ENCODE data around the gene SPDYE6.

DNA sequence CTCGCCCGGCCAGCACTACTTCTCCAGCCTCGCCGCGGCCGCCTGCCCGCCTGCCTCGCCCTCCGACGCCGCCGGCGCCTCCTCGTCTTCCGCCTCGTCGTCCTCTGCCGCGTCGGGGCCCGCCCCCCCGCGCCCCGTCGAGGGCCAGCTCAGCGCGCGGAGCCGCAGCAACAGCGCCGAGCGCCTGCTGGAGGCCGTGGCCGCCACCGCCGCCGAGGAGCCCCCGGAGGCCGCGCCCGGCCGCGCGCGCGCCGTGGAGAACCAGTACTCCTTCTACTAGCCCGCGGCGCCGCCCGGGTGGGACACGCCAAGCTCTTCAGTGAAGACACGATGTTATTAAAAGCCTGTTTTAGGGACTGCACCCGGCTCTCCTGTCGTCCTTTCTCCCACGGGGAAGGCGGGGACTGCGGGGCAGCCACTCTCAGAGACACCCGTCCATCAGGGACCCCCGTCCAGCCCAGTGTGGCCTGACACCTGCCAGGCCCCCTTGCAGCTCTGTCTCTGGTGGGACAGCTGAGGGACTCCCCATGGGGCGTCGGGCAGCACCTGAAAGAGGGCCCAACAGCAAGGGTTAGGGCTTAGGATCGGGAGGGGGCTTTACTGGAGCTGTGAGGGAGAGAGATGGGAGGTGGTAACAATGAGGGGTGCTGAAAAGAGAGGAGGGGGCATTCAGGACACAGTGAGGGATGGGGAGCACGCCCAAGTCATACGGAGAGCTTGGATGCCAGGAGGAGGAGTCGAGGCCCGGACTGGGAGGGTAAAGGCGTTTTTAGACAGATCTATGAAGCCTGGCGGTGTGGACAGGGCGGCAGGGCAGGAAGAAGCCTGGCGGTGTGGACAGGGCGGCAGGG is 34.7 kb downstream of the SPDYE6 start:
- TF ChIP-seq, protein P1, sequence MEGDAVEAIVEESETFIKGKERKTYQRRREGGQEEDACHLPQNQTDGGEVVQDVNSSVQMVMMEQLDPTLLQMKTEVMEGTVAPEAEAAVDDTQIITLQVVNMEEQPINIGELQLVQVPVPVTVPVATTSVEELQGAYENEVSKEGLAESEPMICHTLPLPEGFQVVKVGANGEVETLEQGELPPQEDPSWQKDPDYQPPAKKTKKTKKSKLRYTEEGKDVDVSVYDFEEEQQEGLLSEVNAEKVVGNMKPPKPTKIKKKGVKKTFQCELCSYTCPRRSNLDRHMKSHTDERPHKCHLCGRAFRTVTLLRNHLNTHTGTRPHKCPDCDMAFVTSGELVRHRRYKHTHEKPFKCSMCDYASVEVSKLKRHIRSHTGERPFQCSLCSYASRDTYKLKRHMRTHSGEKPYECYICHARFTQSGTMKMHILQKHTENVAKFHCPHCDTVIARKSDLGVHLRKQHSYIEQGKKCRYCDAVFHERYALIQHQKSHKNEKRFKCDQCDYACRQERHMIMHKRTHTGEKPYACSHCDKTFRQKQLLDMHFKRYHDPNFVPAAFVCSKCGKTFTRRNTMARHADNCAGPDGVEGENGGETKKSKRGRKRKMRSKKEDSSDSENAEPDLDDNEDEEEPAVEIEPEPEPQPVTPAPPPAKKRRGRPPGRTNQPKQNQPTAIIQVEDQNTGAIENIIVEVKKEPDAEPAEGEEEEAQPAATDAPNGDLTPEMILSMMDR (IDR thresholded peaks at IDR 0.05) = peak in 2 of 12 donors; percentile 5 to 10
- TF ChIP-seq POLR2A (IDR thresholded peaks at IDR 0.05) = no peak

Measured in heart left ventricle (tissue), 13 donors.